Measurements from ENCODE around the gene PAGE1. TPM values are rescaled to one million over a fixed set of nuclear protein-coding genes. Genes with fewer than 3 reads are reported as not detected.

Gene PAGE1, protein sequence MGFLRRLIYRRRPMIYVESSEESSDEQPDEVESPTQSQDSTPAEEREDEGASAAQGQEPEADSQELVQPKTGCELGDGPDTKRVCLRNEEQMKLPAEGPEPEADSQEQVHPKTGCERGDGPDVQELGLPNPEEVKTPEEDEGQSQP
- 0.25 to 0.44 TPM in 2 of 5 replicates, not detected in the others for total RNA-seq (2022; extraction: Qiagen RNA extraction; ENCODE audit: low read depth)

DNA sequence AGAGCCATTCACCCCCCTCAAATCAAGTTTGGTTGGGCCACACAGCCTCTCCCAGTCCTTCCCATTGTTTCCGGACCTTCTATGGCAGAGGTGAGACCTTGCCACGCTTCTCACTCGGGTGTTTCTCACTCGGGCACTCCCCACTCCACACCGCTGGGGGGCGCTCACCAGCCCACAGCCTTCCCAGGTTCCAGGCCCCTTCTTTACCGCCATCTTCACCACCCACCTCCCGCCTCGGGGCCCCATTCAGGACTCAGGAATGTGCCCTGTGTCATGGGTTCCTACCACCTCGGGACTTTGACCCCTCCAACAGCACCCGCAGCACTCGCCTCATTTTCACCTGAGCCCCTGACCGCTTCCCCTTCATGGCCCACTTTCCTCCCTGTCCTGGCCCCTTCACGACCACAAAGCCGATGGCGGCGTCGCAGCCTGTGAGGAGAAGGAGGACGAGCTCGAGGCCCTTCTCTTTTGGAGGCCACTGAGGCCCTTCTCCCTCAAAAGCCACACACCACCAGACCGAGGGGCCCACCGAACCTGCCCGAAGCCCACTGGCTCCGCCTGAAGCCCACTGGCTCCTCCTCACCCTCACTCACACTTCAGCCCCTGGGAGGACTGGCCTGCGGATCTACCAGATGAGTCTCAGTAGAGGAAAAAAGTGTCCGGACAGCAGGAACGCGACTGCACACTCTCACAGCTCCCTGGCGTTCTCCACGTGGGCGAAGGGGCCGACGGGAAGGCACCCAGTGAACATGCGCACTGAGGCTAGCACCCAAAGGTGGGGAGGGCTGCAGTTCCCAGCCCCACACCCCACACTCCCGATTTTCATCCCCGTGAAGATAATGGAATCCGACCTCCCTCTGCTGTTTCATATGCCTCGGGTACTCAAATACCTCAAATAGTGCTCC is at the start of gene PAGE1:
PAGE1 (minus strand) TSS at position 709 of the 905 bp plus-strand sequence. CDS start 1,214 bp downstream, outside the sequence.

Other genes starting within 250 kb of the PAGE1 start
- gene GAGE12C, start 163.8 kb downstream of the PAGE1 start, total RNA-seq (2022; extraction: Qiagen RNA extraction; ENCODE audit: low read depth), result not detected in 5 replicates
- not detected in 5 replicates for gene GAGE12D, start 154.3 kb downstream of the PAGE1 start, total RNA-seq (2022; extraction: Qiagen RNA extraction; ENCODE audit: low read depth)
- not detected in 5 replicates for gene GAGE12E, start 144.7 kb downstream of the PAGE1 start, total RNA-seq (2022; extraction: Qiagen RNA extraction; ENCODE audit: low read depth)
- gene GAGE12F, start 135.1 kb downstream of the PAGE1 start, total RNA-seq (2022; extraction: Qiagen RNA extraction; ENCODE audit: low read depth), result not detected in 5 replicates
- gene GAGE12G, start 125.6 kb downstream of the PAGE1 start, total RNA-seq (2022; extraction: Qiagen RNA extraction; ENCODE audit: low read depth), result not detected in 5 replicates
- gene GAGE12H, start 116.0 kb downstream of the PAGE1 start, total RNA-seq (2022; extraction: Qiagen RNA extraction; ENCODE audit: low read depth), result not detected in 5 replicates
- gene GAGE2A, start 106.5 kb downstream of the PAGE1 start, total RNA-seq (2022; extraction: Qiagen RNA extraction; ENCODE audit: low read depth), result not detected in 5 replicates
- gene GAGE1, start 97.0 kb downstream of the PAGE1 start, total RNA-seq (2022; extraction: Qiagen RNA extraction; ENCODE audit: low read depth), result not detected in 5 replicates
- not detected in 5 replicates for gene PAGE4, start 133.3 kb upstream of the PAGE1 start, total RNA-seq (2022; extraction: Qiagen RNA extraction; ENCODE audit: low read depth)
- 3.2 to 4.9 TPM (median 4.6 TPM) in 5 replicates for gene USP27X, start 183.5 kb upstream of the PAGE1 start, total RNA-seq (2022; extraction: Qiagen RNA extraction; ENCODE audit: low read depth)
- gene CLCN5, start 226.6 kb upstream of the PAGE1 start, total RNA-seq (2022; extraction: Qiagen RNA extraction; ENCODE audit: low read depth), result 1.8 to 3.0 TPM (median 2.5 TPM) in 5 replicates